PC-9 (cell line): Measurements from ENCODE around the gene LYRM9. TPM values are rescaled to one million over a fixed set of nuclear protein-coding genes. Genes with fewer than 3 reads are reported as not detected.

ENCODE experiments used
- BruUV-seq: library from RNA; stranded (reverse); fragments of 400-500 nt; replicated peaks from 2 replicates; lab custom pipeline; 2021; lab: Mats Ljungman, UMichigan
- CTCF ChIA-PET: fragments of 300-600 bp; sonication (Branson Sonifier 250); formaldehyde crosslinking; loops from one replicate; lab custom pipeline; 2022; ENCODE audit warnings: antibody characterized with exemption; lab: Charles Lee
- POLR2A ChIA-PET: fragments of 300-600 bp; sonication (Branson Sonifier 250); formaldehyde crosslinking; loops from one replicate; lab custom pipeline; 2022; ENCODE audit warnings: antibody characterized with exemption; ENCODE audit not compliant: unreplicated experiment; lab: Charles Lee
- DNase-seq, 2 experiments: peaks; one replicate each; pipeline versions ENCODE4 v3.0.0 to v3.0.0-alpha.2; 2015 to 2022; ENCODE audit warnings: mixed read lengths in 1 of 2
- H2AFZ ChIP-seq: fragments of 200-600 bp; sonication (generic); 2 replicates; pipeline ENCODE4 v1.8.1; 2017; ENCODE audit warnings: antibody characterized with exemption
- H3F3A ChIP-seq: fragments of 200-600 bp; sonication (generic); 2 replicates; pipeline ENCODE4 v1.8.1; 2017; ENCODE audit warnings: antibody characterized with exemption, mild to moderate bottlenecking, low read depth; ENCODE audit not compliant: insufficient read depth
- H3K27ac ChIP-seq: fragments of 200-600 bp; sonication (generic); 2 replicates; pipeline ENCODE4 v1.6.1; 2016; ENCODE audit warnings: mixed run types
- H3K27me3 ChIP-seq: fragments of 200-600 bp; sonication (generic); 2 replicates; pipeline ENCODE4 v1.6.1; 2016; ENCODE audit warnings: low read depth, mixed run types; ENCODE audit not compliant: insufficient read depth
- H3K36me3 ChIP-seq: fragments of 200-600 bp; sonication (generic); 2 replicates; pipeline ENCODE4 v1.6.1; 2016; ENCODE audit warnings: low read depth, mixed run types
- H3K4me1 ChIP-seq: fragments of 200-600 bp; sonication (generic); replicated peaks from 2 replicates; pipeline ENCODE4 v1.6.1; 2016; ENCODE audit warnings: mixed run types; ENCODE audit not compliant: insufficient read depth
- H3K4me2 ChIP-seq: fragments of 200-600 bp; sonication (generic); 2 replicates; pipeline ENCODE4 v1.6.1; 2017; ENCODE audit warnings: mixed run types
- H3K4me3 ChIP-seq: fragments of 200-600 bp; sonication (generic); 2 replicates; pipeline ENCODE4 v1.6.1; 2016; ENCODE audit warnings: mixed run types
- H3K79me2 ChIP-seq: fragments of 200-600 bp; sonication (generic); 2 replicates; pipeline ENCODE4 v1.6.1; 2017; ENCODE audit warnings: low read depth, mixed run types
- H3K9me2 ChIP-seq: fragments of 200-600 bp; sonication (generic); 2 replicates; pipeline ENCODE4 v1.8.1; 2017; ENCODE audit warnings: mild to moderate bottlenecking; ENCODE audit not compliant: insufficient read depth
- H3K9me3 ChIP-seq: fragments of 200-600 bp; sonication (generic); 2 replicates; pipeline ENCODE4 v1.8.1; 2016; ENCODE audit warnings: low read depth; ENCODE audit not compliant: insufficient read depth
- H4K20me1 ChIP-seq: fragments of 200-600 bp; sonication (generic); 2 replicates; pipeline ENCODE4 v1.8.1; 2017; ENCODE audit not compliant: insufficient read depth
- EZH2 ChIP-seq: fragments of 200-600 bp; sonication (generic); IDR thresholded peaks from 2 replicates; pipeline ENCODE4 v1.8.0; 2017; ENCODE audit warnings: antibody characterized with exemption, low read depth
- intact Hi-C: fragments of 100-400 bp; cut with micrococcal nuclease; formaldehyde crosslinking; loops from one replicate; pipeline ENCODE4 v1.10.0; 2022; ENCODE audit not compliant: unreplicated experiment
- total RNA-seq: library from RNA; stranded (reverse); gene quantifications from 2 replicates; pipeline ENCODE4 v1.2.3, GENCODE V29; 2021
- TF ChIP-seq, protein P1 (sequence below): fragments of 200-600 bp; sonication (generic); conservative IDR thresholded peaks from 2 replicates; pipeline ENCODE4 v1.6.1; 2017; ENCODE audit warnings: mixed run types, antibody characterized with exemption, mild to moderate bottlenecking, moderate library complexity

Gene LYRM9
- total RNA-seq, 1 experiment from 2014 or later = 7.6 TPM

DNA sequence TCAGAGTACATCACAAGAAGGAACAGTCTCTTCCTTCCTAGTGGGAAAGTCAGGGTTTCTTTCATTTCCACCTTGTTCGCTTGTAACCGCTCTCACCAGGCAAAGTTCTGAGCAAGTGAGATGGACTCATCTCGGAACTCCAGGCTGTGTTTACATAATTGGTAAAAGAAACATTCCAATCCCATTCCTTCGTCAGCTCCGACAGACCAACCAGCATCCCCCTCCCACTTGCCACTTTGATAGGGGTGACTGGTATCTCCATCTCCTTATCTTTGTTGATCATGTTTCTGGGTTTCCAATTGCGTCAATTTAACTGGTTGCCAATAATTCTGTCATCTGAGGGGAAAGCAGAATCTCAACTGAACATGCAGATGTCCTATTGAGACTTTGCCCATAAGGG, 36.8 kb upstream of the LYRM9 start:
- Histone ChIP-seq H3F3A (no peaks in the 10 kb centered on the region), H2AFZ (no peak overlapping the region), H3K27me3 (peaks cover 42% of the 10 kb centered on the region), H3K4me3 (no peak overlapping the region), H3K4me2 (no peak overlapping the region), H3K36me3 (no peaks in the 10 kb centered on the region), H4K20me1 (no peaks in the 10 kb centered on the region), H3K79me2 (no peaks in the 10 kb centered on the region), H3K9me2 (no peaks in the 10 kb centered on the region), H3K4me1 (no peaks in the 10 kb centered on the region), H3K9me3 (no peaks in the 10 kb centered on the region), H3K27ac (no peak overlapping the region)
- ChIA-PET CTCF (no interaction called here), POLR2A (no interaction called here)
- BruUV-seq = no TSS peak
- TF ChIP-seq, protein P1, sequence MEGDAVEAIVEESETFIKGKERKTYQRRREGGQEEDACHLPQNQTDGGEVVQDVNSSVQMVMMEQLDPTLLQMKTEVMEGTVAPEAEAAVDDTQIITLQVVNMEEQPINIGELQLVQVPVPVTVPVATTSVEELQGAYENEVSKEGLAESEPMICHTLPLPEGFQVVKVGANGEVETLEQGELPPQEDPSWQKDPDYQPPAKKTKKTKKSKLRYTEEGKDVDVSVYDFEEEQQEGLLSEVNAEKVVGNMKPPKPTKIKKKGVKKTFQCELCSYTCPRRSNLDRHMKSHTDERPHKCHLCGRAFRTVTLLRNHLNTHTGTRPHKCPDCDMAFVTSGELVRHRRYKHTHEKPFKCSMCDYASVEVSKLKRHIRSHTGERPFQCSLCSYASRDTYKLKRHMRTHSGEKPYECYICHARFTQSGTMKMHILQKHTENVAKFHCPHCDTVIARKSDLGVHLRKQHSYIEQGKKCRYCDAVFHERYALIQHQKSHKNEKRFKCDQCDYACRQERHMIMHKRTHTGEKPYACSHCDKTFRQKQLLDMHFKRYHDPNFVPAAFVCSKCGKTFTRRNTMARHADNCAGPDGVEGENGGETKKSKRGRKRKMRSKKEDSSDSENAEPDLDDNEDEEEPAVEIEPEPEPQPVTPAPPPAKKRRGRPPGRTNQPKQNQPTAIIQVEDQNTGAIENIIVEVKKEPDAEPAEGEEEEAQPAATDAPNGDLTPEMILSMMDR = no peak
- TF ChIP-seq EZH2 = no peak
- DNase-seq = no peak
- intact Hi-C loops = no loop called here

DNA sequence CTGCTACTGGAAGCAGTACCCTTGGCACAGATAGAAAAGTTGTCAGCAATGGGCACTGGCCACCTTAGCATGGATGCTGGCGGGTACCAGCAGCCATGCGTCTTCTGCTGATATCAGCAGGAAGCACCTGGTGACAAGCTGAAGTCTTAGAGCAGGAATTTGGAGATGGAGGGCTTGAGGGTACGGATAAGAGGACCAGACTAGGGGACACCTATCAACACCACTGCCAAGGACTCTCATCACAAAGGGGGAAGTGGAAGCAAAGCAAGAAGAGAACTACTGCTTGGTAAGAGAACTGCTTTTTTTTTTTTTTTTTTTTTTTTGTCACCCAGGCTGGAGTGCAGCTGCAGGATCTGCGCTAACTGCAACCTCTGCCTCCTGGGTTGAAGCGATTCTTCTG, 35.4 kb upstream of the LYRM9 start:
- intact Hi-C loops = no loop called here
- Histone ChIP-seq H3K79me2 (no peaks in the 10 kb centered on the region), H3K4me3 (no peak overlapping the region), H3K9me3 (no peaks in the 10 kb centered on the region), H3F3A (no peaks in the 10 kb centered on the region), H2AFZ (no peak overlapping the region), H3K36me3 (no peaks in the 10 kb centered on the region), H3K27me3 (peaks cover 28% of the 10 kb centered on the region; the same call in 1 of the 2 replicates), H3K27ac (no peak overlapping the region), H3K9me2 (no peaks in the 10 kb centered on the region), H3K4me2 (no peak overlapping the region), H4K20me1 (no peaks in the 10 kb centered on the region), H3K4me1 (no peaks in the 10 kb centered on the region)
- TF ChIP-seq EZH2 = no peak
- TF ChIP-seq, protein P1 = no peak
- ChIA-PET POLR2A (no interaction called here), CTCF (no interaction called here)
- DNase-seq = no peak
- BruUV-seq = no TSS peak

DNA sequence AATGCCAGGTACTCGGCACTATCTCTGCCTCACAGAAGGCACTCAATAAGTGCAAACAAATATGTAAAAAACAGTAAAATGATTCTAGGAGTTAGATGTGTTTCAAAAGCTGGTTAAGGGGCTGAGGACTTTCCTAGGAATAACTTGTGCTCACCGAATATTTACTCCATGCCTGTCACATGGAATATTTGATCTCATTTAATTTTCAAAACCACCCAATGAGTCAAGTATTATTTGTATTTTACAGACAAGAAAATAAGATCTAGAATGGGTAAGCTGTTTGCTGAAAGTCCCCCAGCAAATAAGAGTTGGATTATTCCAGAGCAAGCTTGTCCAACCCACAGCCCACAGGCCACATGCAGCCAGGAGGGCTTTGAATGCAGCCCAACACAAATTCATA, 34.6 kb upstream of the LYRM9 start:
- Histone ChIP-seq H3K4me2 (no peak overlapping the region), H3K4me1 (no peaks in the 10 kb centered on the region), H3K79me2 (no peaks in the 10 kb centered on the region), H3F3A (no peaks in the 10 kb centered on the region), H3K36me3 (no peaks in the 10 kb centered on the region), H3K27ac (no peak overlapping the region), H2AFZ (no peak overlapping the region), H3K9me3 (no peaks in the 10 kb centered on the region), H4K20me1 (no peaks in the 10 kb centered on the region), H3K9me2 (no peaks in the 10 kb centered on the region), H3K27me3 (peaks cover 27% of the 10 kb centered on the region; the same call in 1 of the 2 replicates), H3K4me3 (no peak overlapping the region)
- no peak for DNase-seq
- CTCF ChIA-PET = interaction anchor here (0.6 kb wide), 1 partner anchor 283 kb away, joined by 5 read pairs; no protein-coding TSS in a partner anchor
- intact Hi-C loops = no loop called here
- no TSS peak for BruUV-seq
- no peak for TF ChIP-seq EZH2
- TF ChIP-seq, protein P1 = no peak
- POLR2A ChIA-PET = no interaction called here
